ENCODE measurements around the gene PPM1L.
"Not testable (repeated sequence)": the region's sequence is repeated elsewhere in the genome, so short reads cannot be mapped to it uniquely, and the experiment has no call there.

Gene PPM1L

GRCh38 chr3:160981217-160981938 is 225.3 kb downstream of the PPM1L start:
- WGBS, result 100% methylated on average over 1 of the region's 3 CpGs
- Histone ChIP-seq H2AFZ (ENCODE audit: low read depth, low read length) (no peak overlapping the region), H3K4me2 (ENCODE audit: low read length, poor library complexity, severe bottlenecking) (no peak overlapping the region), H3K9ac (ENCODE audit: low read length) (no peak overlapping the region), H2AK5ac (ENCODE audit: low read length, severe bottlenecking) (no peak overlapping the region), H2BK5ac (ENCODE audit: low read depth, low read length, poor library complexity, severe bottlenecking) (no peak overlapping the region), H3K36me3 (ENCODE audit: control insufficient read depth in 1 of 2, insufficient read depth in 2 of 2, low read depth in 1 of 2, low read length in 2 of 2) (no peaks in the 10 kb centered on the region), H3K4ac (ENCODE audit: low read depth in 1 of 2, low read length in 2 of 2) (no peak overlapping the region), H2BK120ac (ENCODE audit: low read depth, low read length) (no peak overlapping the region), H3K18ac (ENCODE audit: low read depth in 1 of 2, low read length in 2 of 2) (no peak overlapping the region), H3K4me3 (ENCODE audit: insufficient read depth in 1 of 2, low read depth in 1 of 2, low read length in 2 of 2) (no peak overlapping the region), H2BK15ac (ENCODE audit: low read depth, poor library complexity, severe bottlenecking) (no peak overlapping the region), H2BK12ac (ENCODE audit: low read length in 2 of 2) (no peak overlapping the region), H3K79me1 (replicated peaks; ENCODE audit: low read length, poor library complexity, severe bottlenecking) (no peaks in the 10 kb centered on the region), H4K91ac (ENCODE audit: low read length) (no peak overlapping the region), H3K4me1 (ENCODE audit: control insufficient read depth, insufficient read depth, low read depth, low read length) (no peaks in the 10 kb centered on the region), H3K23ac (ENCODE audit: low read length in 2 of 2) (no peak overlapping the region), H3K9me3 (ENCODE audit: control insufficient read depth, low read length) (peaks cover 13% of the 10 kb centered on the region), H3K27me3 (ENCODE audit: control insufficient read depth in 1 of 2, insufficient read depth in 1 of 2, low read length in 2 of 2) (no peaks in the 10 kb centered on the region), H3K27ac (ENCODE audit: low read length, poor library complexity, severe bottlenecking) (no peak overlapping the region), H3K14ac (ENCODE audit: low read length in 2 of 2) (no peak overlapping the region), H4K8ac (ENCODE audit: low read length) (no peak overlapping the region)
- peak; percentile 73 for DNase-seq

- no CpG with 5 or more reads among the region's 1 CpG for WGBS
- H2AK5ac ChIP-seq (ENCODE audit: low read length, severe bottlenecking), result no peak overlapping the region
- H3K79me1 ChIP-seq (replicated peaks; ENCODE audit: low read length, poor library complexity, severe bottlenecking), result no peaks in the 10 kb centered on the region
- H2BK15ac ChIP-seq (ENCODE audit: low read depth, poor library complexity, severe bottlenecking), result no peak overlapping the region
- no peak overlapping the region for H3K4me3 ChIP-seq (ENCODE audit: insufficient read depth in 1 of 2, low read depth in 1 of 2, low read length in 2 of 2)
- H4K91ac ChIP-seq (ENCODE audit: low read length), result no peak overlapping the region
- no peak overlapping the region for H2BK120ac ChIP-seq (ENCODE audit: low read depth, low read length)
- no peaks in the 10 kb centered on the region for H3K36me3 ChIP-seq (ENCODE audit: control insufficient read depth in 1 of 2, insufficient read depth in 2 of 2, low read depth in 1 of 2, low read length in 2 of 2)
- no peak overlapping the region for H2BK5ac ChIP-seq (ENCODE audit: low read depth, low read length, poor library complexity, severe bottlenecking)
- H3K18ac ChIP-seq (ENCODE audit: low read depth in 1 of 2, low read length in 2 of 2), result no peak overlapping the region
- H3K27ac ChIP-seq (ENCODE audit: low read length, poor library complexity, severe bottlenecking), result no peak overlapping the region
- H3K9me3 ChIP-seq (ENCODE audit: control insufficient read depth, low read length), result peaks cover 13% of the 10 kb centered on the region
- H2BK12ac ChIP-seq (ENCODE audit: low read length in 2 of 2), result no peak overlapping the region
- no peak overlapping the region for H2AFZ ChIP-seq (ENCODE audit: low read depth, low read length)
- no peak for DNase-seq
- no peak overlapping the region for H3K9ac ChIP-seq (ENCODE audit: low read length)
- no peak overlapping the region for H3K23ac ChIP-seq (ENCODE audit: low read length in 2 of 2)
- no peak overlapping the region for H3K4me2 ChIP-seq (ENCODE audit: low read length, poor library complexity, severe bottlenecking)
- H3K4ac ChIP-seq (ENCODE audit: low read depth in 1 of 2, low read length in 2 of 2), result no peak overlapping the region
- H3K4me1 ChIP-seq (ENCODE audit: control insufficient read depth, insufficient read depth, low read depth, low read length), result no peaks in the 10 kb centered on the region
- H3K14ac ChIP-seq (ENCODE audit: low read length in 2 of 2), result no peak overlapping the region
- no peaks in the 10 kb centered on the region for H3K27me3 ChIP-seq (ENCODE audit: control insufficient read depth in 1 of 2, insufficient read depth in 1 of 2, low read length in 2 of 2)
- no peak overlapping the region for H4K8ac ChIP-seq (ENCODE audit: low read length)
Observed at GRCh38 chr3:160982491-160982890, 226.5 kb downstream of the PPM1L start.

GRCh38 chr3:160983900-160984299 is 227.9 kb downstream of the PPM1L start:
- not testable (repeated sequence) for H3K4ac ChIP-seq (ENCODE audit: low read depth in 1 of 2, low read length in 2 of 2); H4K8ac ChIP-seq (ENCODE audit: low read length); H3K9ac ChIP-seq (ENCODE audit: low read length); H2AK5ac ChIP-seq (ENCODE audit: low read length, severe bottlenecking); H3K79me1 ChIP-seq (replicated peaks; ENCODE audit: low read length, poor library complexity, severe bottlenecking); H2BK12ac ChIP-seq (ENCODE audit: low read length in 2 of 2); H3K36me3 ChIP-seq (ENCODE audit: control insufficient read depth in 1 of 2, insufficient read depth in 2 of 2, low read depth in 1 of 2, low read length in 2 of 2); H3K4me1 ChIP-seq (ENCODE audit: control insufficient read depth, insufficient read depth, low read depth, low read length); DNase-seq; H3K23ac ChIP-seq (ENCODE audit: low read length in 2 of 2); H2BK5ac ChIP-seq (ENCODE audit: low read depth, low read length, poor library complexity, severe bottlenecking); H3K9me3 ChIP-seq (ENCODE audit: control insufficient read depth, low read length); H3K4me2 ChIP-seq (ENCODE audit: low read length, poor library complexity, severe bottlenecking); H2BK120ac ChIP-seq (ENCODE audit: low read depth, low read length); H3K27me3 ChIP-seq (ENCODE audit: control insufficient read depth in 1 of 2, insufficient read depth in 1 of 2, low read length in 2 of 2); H3K27ac ChIP-seq (ENCODE audit: low read length, poor library complexity, severe bottlenecking); H4K91ac ChIP-seq (ENCODE audit: low read length); H2AFZ ChIP-seq (ENCODE audit: low read depth, low read length); H3K4me3 ChIP-seq (ENCODE audit: insufficient read depth in 1 of 2, low read depth in 1 of 2, low read length in 2 of 2); H3K18ac ChIP-seq (ENCODE audit: low read depth in 1 of 2, low read length in 2 of 2); H2BK15ac ChIP-seq (ENCODE audit: low read depth, poor library complexity, severe bottlenecking); H3K14ac ChIP-seq (ENCODE audit: low read length in 2 of 2)
- 92% methylated on average over 6 of the region's 6 CpGs for WGBS

- Histone ChIP-seq H3K27me3 (ENCODE audit: control insufficient read depth in 1 of 2, insufficient read depth in 1 of 2, low read length in 2 of 2) (no peaks in the 10 kb centered on the region), H3K36me3 (ENCODE audit: control insufficient read depth in 1 of 2, insufficient read depth in 2 of 2, low read depth in 1 of 2, low read length in 2 of 2) (no peaks in the 10 kb centered on the region), H4K91ac (ENCODE audit: low read length) (no peak overlapping the region), H3K4ac (ENCODE audit: low read depth in 1 of 2, low read length in 2 of 2) (no peak overlapping the region), H3K18ac (ENCODE audit: low read depth in 1 of 2, low read length in 2 of 2) (no peak overlapping the region), H3K4me2 (ENCODE audit: low read length, poor library complexity, severe bottlenecking) (no peak overlapping the region), H2AK5ac (ENCODE audit: low read length, severe bottlenecking) (no peak overlapping the region), H4K8ac (ENCODE audit: low read length) (no peak overlapping the region), H3K27ac (ENCODE audit: low read length, poor library complexity, severe bottlenecking) (no peak overlapping the region), H2AFZ (ENCODE audit: low read depth, low read length) (no peak overlapping the region), H3K9me3 (ENCODE audit: control insufficient read depth, low read length) (peaks cover 3% of the 10 kb centered on the region), H3K9ac (ENCODE audit: low read length) (no peak overlapping the region), H3K14ac (ENCODE audit: low read length in 2 of 2) (no peak overlapping the region), H3K23ac (ENCODE audit: low read length in 2 of 2) (no peak overlapping the region), H3K4me1 (ENCODE audit: control insufficient read depth, insufficient read depth, low read depth, low read length) (no peaks in the 10 kb centered on the region), H2BK15ac (ENCODE audit: low read depth, poor library complexity, severe bottlenecking) (no peak overlapping the region), H2BK12ac (ENCODE audit: low read length in 2 of 2) (no peak overlapping the region), H2BK120ac (ENCODE audit: low read depth, low read length) (no peak overlapping the region), H2BK5ac (ENCODE audit: low read depth, low read length, poor library complexity, severe bottlenecking) (no peak overlapping the region), H3K4me3 (ENCODE audit: insufficient read depth in 1 of 2, low read depth in 1 of 2, low read length in 2 of 2) (no peak overlapping the region), H3K79me1 (replicated peaks; ENCODE audit: low read length, poor library complexity, severe bottlenecking) (no peaks in the 10 kb centered on the region)
- no peak for DNase-seq
- 82% methylated on average over 2 of the region's 2 CpGs for WGBS
Observed at GRCh38 chr3:160986069-160986468, 230.0 kb downstream of the PPM1L start.

Data from mesenchymal stem cell (in vitro differentiated cells and primary cell).